Fibroblast of lung (primary cell): ENCODE data around the gene HNRNPDL. TPM values are rescaled to one million over a fixed set of nuclear protein-coding genes. Genes with fewer than 3 reads are reported as not detected.
"Not testable (repeated sequence)": the region's sequence is repeated elsewhere in the genome, so short reads cannot be mapped to it uniquely, and the experiment has no call there.

ENCODE experiments used
- DNase-seq, 2 donors: peaks; one replicate each; pipeline versions ENCODE4 v3.0.0 to v3.0.0-alpha.2; 2010; ENCODE audit warnings: low read depth in 2 of 2
- H2AFZ ChIP-seq: 2 replicates; pipeline ENCODE4 v1.5.1; 2012; ENCODE audit warnings: low read length, control low read depth, inconsistent platforms
- H3K27ac ChIP-seq: 2 replicates; pipeline ENCODE4 v1.5.1; 2011; ENCODE audit warnings: low read length, control low read depth; ENCODE audit not compliant: insufficient read depth
- H3K27me3 ChIP-seq: 2 replicates; pipeline ENCODE4 v1.5.1; 2011; ENCODE audit warnings: mild to moderate bottlenecking, low read length; ENCODE audit not compliant: control insufficient read depth, insufficient read depth
- H3K36me3 ChIP-seq: 2 replicates; pipeline ENCODE4 v1.5.1; 2011; ENCODE audit warnings: low read length; ENCODE audit not compliant: control insufficient read depth, insufficient read depth
- H3K4me1 ChIP-seq: 2 replicates; pipeline ENCODE4 v1.5.1; 2011; ENCODE audit warnings: low read length; ENCODE audit not compliant: control insufficient read depth, insufficient read depth; ENCODE audit errors: extremely low read depth
- H3K4me2 ChIP-seq: 2 replicates; pipeline ENCODE4 v1.5.1; 2011; ENCODE audit warnings: low read length, control low read depth; ENCODE audit not compliant: insufficient read depth; ENCODE audit errors: extremely low read depth
- H3K4me3 ChIP-seq, 4 experiments: fragments of 200-600 bp in 1 of 4; sonication (generic) in 1 of 4; replicated peaks in 1 of 4; 2 replicates each; pipeline ENCODE4 v1.5.1; 2011 to 2016; ENCODE audit warnings: low read length in 4 of 4, low read depth in 3 of 4, mild to moderate bottlenecking in 3 of 4, control low read depth in 2 of 4, inconsistent platforms in 1 of 4, mixed read lengths in 1 of 4; ENCODE audit not compliant: insufficient read depth in 1 of 4; ENCODE audit errors: control extremely low read depth in 1 of 4
- H3K79me2 ChIP-seq: 2 replicates; pipeline ENCODE4 v1.5.1; 2012; ENCODE audit warnings: mild to moderate bottlenecking, low read length, inconsistent platforms; ENCODE audit not compliant: control insufficient read depth, insufficient read depth
- H3K9ac ChIP-seq: 2 replicates; pipeline ENCODE4 v1.5.1; 2011; ENCODE audit warnings: mild to moderate bottlenecking, low read length, control low read depth; ENCODE audit not compliant: insufficient read depth
- H3K9me3 ChIP-seq: 2 replicates; pipeline ENCODE4 v1.5.1; 2012; ENCODE audit warnings: low read depth, low read length; ENCODE audit not compliant: control insufficient read depth, insufficient read depth
- H4K20me1 ChIP-seq: 2 replicates; pipeline ENCODE4 v1.5.1; 2011; ENCODE audit warnings: low read length; ENCODE audit not compliant: control insufficient read depth, insufficient read depth; ENCODE audit errors: extremely low read depth
- EZH2 ChIP-seq: IDR thresholded peaks from 2 replicates; pipeline ENCODE4 v1.5.1; 2012; ENCODE audit warnings: low read length, control low read depth, mild to moderate bottlenecking; ENCODE audit errors: missing control alignments
- polyA plus RNA-seq, 2 donors: library from polyadenylated mRNA; depleted of rRNA in 1 of 2; stranded (reverse) in 1 of 2; unstranded in 1 of 2; fragments of >200 nt; gene quantifications; 2 replicates each; pipeline ENCODE4 v1.2.1, GENCODE V29; 2011 to 2012; ENCODE audit warnings: missing spikeins in 1 of 2
- total RNA-seq: library from RNA; depleted of rRNA; stranded (reverse); fragments of >200 nt; gene quantifications from 2 replicates; pipeline ENCODE4 v1.2.1, GENCODE V29; 2014
- TF ChIP-seq, protein P1 (sequence below), 2 donors: IDR thresholded peaks in 1 of 2; conservative IDR thresholded peaks in 1 of 2; 1 replicate in 1 of 2; 2 replicates in 1 of 2; pipeline ENCODE4 v1.5.1; 2011 to 2012; ENCODE audit warnings: low read length in 2 of 2, control low read depth in 1 of 2, inconsistent platforms in 1 of 2, low read depth in 1 of 2, mild to moderate bottlenecking in 1 of 2

Gene HNRNPDL
- total and polyA plus RNA-seq, 2 donors (not counting 1 experiment from before 2014, with no cell fraction given) = 161 to 381 TPM

GRCh38 chr4:82398263-82398662, 32.0 kb downstream of the HNRNPDL start:
- Histone ChIP-seq H3K9me3 (no peaks in the 10 kb centered on the region), H3K4me1 (no peaks in the 10 kb centered on the region), H3K36me3 (no peaks in the 10 kb centered on the region), H3K79me2 (no peaks in the 10 kb centered on the region), H3K4me3 (no peak overlapping the region), H4K20me1 (no peaks in the 10 kb centered on the region), H2AFZ (no peak overlapping the region), H3K9ac (no peak overlapping the region), H3K27me3 (no peaks in the 10 kb centered on the region), H3K27ac (no peak overlapping the region), H3K4me2 (no peak overlapping the region)
- TF ChIP-seq, protein P1, sequence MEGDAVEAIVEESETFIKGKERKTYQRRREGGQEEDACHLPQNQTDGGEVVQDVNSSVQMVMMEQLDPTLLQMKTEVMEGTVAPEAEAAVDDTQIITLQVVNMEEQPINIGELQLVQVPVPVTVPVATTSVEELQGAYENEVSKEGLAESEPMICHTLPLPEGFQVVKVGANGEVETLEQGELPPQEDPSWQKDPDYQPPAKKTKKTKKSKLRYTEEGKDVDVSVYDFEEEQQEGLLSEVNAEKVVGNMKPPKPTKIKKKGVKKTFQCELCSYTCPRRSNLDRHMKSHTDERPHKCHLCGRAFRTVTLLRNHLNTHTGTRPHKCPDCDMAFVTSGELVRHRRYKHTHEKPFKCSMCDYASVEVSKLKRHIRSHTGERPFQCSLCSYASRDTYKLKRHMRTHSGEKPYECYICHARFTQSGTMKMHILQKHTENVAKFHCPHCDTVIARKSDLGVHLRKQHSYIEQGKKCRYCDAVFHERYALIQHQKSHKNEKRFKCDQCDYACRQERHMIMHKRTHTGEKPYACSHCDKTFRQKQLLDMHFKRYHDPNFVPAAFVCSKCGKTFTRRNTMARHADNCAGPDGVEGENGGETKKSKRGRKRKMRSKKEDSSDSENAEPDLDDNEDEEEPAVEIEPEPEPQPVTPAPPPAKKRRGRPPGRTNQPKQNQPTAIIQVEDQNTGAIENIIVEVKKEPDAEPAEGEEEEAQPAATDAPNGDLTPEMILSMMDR (conservative IDR thresholded peaks at IDR 0.05 in 1 of 2, IDR thresholded peaks at IDR 0.05 in 1 of 2; ENCODE audit: low read depth in 1 of 2, low read length in 2 of 2) = no peak
- TF ChIP-seq EZH2 = no peak
- no peak for DNase-seq

DNA sequence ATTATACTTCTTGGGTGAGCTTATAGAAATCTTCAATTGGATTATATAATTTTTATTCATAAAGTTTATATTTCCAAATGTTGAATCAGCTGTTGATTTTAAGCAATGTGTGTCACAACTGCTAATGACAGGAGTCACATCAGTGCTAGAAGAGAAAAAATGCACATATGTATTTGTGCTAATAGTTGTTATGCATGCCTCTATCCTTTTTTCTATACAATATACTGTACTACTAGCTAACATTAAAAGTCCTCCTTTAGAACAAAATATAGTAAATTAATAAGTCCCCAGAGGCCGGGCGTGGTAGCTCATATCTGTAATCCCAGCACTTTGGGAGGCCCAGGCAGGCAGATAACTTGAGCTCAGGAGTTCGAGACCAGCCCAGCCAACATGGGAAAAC, 32.7 kb downstream of the HNRNPDL start:
- H3K36me3 ChIP-seq = no peaks in the 10 kb centered on the region
- H2AFZ ChIP-seq = no peak overlapping the region
- no peak overlapping the region for H3K27ac ChIP-seq
- H3K4me2 ChIP-seq = no peak overlapping the region
- H3K4me1 ChIP-seq = no peaks in the 10 kb centered on the region
- no peaks in the 10 kb centered on the region for H3K79me2 ChIP-seq
- TF ChIP-seq EZH2 = no peak
- TF ChIP-seq, protein P1 (conservative IDR thresholded peaks at IDR 0.05 in 1 of 2, IDR thresholded peaks at IDR 0.05 in 1 of 2; ENCODE audit: low read depth in 1 of 2, low read length in 2 of 2) = no peak
- no peak overlapping the region for H3K9ac ChIP-seq
- H3K9me3 ChIP-seq = no peaks in the 10 kb centered on the region
- no peak overlapping the region for H3K4me3 ChIP-seq
- no peak for DNase-seq
- no peaks in the 10 kb centered on the region for H4K20me1 ChIP-seq
- H3K27me3 ChIP-seq = no peaks in the 10 kb centered on the region

- Histone ChIP-seq H3K4me2 (no peak overlapping the region), H3K9me3 (no peaks in the 10 kb centered on the region), H3K27me3 (no peaks in the 10 kb centered on the region), H3K4me1 (no peaks in the 10 kb centered on the region), H3K27ac (no peak overlapping the region), H3K36me3 (no peaks in the 10 kb centered on the region), H3K4me3 (no peak overlapping the region), H4K20me1 (no peaks in the 10 kb centered on the region), H2AFZ (no peak overlapping the region), H3K9ac (no peak overlapping the region), H3K79me2 (no peaks in the 10 kb centered on the region)
- TF ChIP-seq, protein P1 (conservative IDR thresholded peaks at IDR 0.05 in 1 of 2, IDR thresholded peaks at IDR 0.05 in 1 of 2; ENCODE audit: low read depth in 1 of 2, low read length in 2 of 2) = no peak
- no peak for TF ChIP-seq EZH2
- DNase-seq = no peak
Measured at GRCh38 chr4:82394896-82395295, 35.4 kb downstream of the HNRNPDL start.

DNA sequence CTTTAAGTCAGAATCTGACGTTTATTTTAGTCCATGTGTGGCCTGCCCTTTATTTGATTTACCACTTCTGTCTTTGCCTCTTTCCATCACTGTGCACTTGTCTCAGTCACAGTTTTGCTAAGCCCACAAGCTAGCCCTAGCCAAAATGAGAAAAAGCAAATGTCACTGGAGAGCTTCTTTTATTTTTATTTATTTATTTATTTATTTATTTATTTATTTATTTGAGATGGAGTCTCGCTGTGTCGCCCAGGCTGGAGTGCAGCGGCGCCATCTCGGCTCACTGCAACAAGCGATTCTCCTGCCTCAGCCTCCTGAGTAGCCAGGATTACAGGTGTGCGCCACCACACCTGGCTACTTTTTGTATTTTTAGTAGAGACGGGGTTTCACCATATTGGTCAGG, 40.2 kb downstream of the HNRNPDL start:
- H3K27me3 ChIP-seq, H3K36me3 ChIP-seq, H3K9ac ChIP-seq, H3K4me2 ChIP-seq, H3K27ac ChIP-seq, DNase-seq, H2AFZ ChIP-seq, H4K20me1 ChIP-seq, H3K4me1 ChIP-seq, H3K4me3 ChIP-seq, H3K79me2 ChIP-seq, H3K9me3 ChIP-seq: not testable (repeated sequence)
